HG03460 (cell line): ENCODE measurements around the gene PPP2R5A.
A peak's percentile ranks its signal among the peaks of the same experiment; 100 is the strongest.

Source experiments
- ATAC-seq: cut with Tn5 transposase; IDR thresholded peaks from one replicate; pipeline ENCODE4 v1.9.1; 2021; ENCODE audit not compliant: unreplicated experiment

PPP2R5A gene

GRCh38 chr1:212284744-212285684, at the start of gene PPP2R5A:
PPP2R5A (plus strand) TSS chr1:212285410; CDS start chr1:212286111, 701 bp downstream.
- ATAC-seq: peak; percentile 91

GRCh38 chr1:212235857-212236256, 49.4 kb upstream of the PPP2R5A start:
- ATAC-seq: no peak

DNA sequence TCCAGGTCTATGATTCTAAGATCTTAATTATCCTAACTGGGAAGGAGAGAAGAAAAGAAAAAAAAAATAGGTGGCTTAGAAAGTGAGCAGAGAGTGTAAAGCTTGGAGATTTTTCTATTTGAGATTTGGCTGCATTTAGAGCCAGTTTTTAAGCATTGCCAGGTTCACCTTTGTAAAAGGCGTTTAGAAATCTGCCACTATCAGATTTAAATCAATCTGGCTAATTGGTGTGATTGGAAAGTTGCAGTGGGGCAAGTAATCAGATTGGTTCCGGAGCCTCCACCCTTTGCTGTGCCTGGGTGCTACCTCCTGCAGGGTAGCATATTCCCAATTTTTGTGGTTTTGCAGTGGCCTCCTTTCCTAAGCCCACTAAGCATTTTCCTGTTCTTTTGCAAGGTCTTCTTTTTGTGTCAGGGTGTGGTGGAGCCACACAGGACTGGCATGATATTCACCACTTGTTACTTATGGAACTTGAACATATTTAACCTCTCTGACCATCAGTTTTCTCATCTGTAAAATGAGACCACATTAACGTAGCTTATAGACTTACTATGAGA, 48.5 kb upstream of the PPP2R5A start:
- no peak for ATAC-seq

GRCh38 chr1:212237651-212238050, 47.6 kb upstream of the PPP2R5A start:
- peak; percentile 93 for ATAC-seq

GRCh38 chr1:212238552-212238951, 46.7 kb upstream of the PPP2R5A start:
- no peak for ATAC-seq

- ATAC-seq: no peak
These were observed 43.7 kb upstream of the PPP2R5A start for GRCh38 chr1:212241501-212241900.

DNA sequence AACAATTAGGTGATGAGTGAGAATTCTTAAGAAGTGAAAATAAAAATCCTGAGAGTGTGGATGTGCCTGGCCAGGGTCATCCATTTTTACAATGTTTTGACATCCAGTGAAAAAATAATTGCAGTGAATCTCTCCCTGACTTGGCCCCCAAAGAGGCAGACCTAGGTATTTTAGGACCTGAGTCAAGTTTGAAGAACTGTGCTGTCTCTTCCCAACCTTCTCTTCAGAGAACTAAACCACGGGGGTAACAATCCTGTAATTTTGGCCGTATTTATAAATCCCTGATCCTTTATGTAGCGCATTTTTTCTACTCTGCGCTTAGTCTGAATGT, 43.3 kb upstream of the PPP2R5A start:
- ATAC-seq: no peak

- ATAC-seq: no peak
These were observed 42.8 kb upstream of the PPP2R5A start for GRCh38 chr1:212242288-212242984.

DNA sequence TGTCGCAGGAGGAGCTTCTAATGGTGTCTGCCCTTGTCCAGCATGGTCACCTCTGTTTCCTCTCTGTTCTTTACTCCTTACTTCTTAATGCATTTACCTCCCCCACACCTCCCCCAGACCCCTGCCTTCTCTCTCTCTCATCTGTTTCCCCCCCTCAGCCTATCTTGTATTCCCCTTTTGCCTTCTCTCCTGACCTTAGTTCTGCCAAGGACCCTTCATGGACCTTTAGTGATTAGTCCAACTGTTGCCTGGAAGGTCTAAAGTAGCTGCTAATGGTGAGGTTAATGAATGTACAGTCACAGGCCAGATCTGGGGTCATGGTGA, 42.3 kb upstream of the PPP2R5A start:
- no peak for ATAC-seq

GRCh38 chr1:212244441-212244840, 40.8 kb upstream of the PPP2R5A start:
- no peak for ATAC-seq

DNA sequence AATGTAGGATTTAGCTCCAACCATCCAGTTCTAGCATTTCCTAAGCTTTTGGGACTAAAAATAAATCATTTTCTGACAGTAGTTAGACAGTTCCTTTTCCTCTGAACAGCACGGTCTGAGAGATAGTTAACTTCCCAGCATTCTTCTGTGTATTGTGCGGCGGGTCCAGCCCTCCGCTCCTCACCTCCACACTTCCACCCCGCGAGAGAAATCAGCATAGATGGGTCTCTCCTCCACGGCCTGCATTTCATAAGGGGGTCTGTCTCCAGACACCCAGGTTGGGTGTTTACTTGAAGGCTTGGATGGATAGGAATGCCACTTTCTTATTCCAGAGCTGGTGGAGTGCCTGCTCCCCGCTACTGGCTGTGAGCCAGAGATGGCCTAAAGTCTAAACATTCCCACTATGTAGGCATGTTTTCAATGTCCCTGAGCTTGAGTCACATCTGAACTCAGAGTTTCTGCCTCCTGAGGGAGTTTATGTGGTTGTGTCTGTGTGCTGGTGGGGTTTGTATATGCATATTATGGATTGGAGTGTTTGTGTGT, 38.0 kb upstream of the PPP2R5A start:
- ATAC-seq: no peak

DNA sequence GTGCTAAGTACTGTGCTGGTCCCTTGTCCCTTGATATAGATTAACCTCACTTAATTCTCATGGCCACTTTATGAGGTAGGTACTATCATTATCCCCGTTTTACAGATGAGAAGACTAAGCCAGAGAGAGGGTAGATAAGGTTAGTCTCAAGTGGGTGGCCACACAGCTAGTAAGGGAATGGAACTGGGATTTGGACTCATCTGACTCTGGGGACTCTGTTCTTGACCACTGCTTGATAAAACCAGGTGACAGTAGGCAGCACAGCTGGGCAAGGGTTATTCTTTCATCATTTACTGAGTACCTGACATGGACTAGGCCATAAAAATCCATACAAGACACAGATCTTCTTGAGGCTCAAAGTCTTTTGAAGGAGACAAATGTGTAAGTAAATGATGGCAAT, 37.2 kb upstream of the PPP2R5A start:
- ATAC-seq: no peak

GRCh38 chr1:212254853-212255363, 30.3 kb upstream of the PPP2R5A start:
- no peak for ATAC-seq

GRCh38 chr1:212255705-212256307, 29.4 kb upstream of the PPP2R5A start:
- ATAC-seq: no peak

DNA sequence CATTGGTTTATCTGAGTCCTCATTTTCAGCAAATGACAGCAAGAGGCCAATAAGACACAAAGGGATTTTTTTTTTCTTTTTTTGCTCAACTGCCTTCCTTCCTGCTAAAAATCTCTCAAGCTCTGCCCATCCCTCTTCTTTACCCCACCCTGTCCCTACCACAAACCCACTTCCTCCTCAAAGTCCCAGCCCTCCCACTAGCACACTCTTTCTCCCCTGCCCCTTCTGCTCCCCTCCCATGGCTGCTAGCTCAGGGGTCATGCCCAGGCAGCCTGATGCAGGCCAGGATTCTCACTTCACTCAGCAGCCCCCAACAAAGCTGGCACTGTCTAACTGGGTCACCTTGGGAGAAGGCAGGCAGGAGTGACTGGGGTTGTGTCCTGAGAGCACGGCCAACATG, 28.8 kb upstream of the PPP2R5A start:
- ATAC-seq: no peak

GRCh38 chr1:212257157-212257556, 28.1 kb upstream of the PPP2R5A start:
- ATAC-seq: no peak

DNA sequence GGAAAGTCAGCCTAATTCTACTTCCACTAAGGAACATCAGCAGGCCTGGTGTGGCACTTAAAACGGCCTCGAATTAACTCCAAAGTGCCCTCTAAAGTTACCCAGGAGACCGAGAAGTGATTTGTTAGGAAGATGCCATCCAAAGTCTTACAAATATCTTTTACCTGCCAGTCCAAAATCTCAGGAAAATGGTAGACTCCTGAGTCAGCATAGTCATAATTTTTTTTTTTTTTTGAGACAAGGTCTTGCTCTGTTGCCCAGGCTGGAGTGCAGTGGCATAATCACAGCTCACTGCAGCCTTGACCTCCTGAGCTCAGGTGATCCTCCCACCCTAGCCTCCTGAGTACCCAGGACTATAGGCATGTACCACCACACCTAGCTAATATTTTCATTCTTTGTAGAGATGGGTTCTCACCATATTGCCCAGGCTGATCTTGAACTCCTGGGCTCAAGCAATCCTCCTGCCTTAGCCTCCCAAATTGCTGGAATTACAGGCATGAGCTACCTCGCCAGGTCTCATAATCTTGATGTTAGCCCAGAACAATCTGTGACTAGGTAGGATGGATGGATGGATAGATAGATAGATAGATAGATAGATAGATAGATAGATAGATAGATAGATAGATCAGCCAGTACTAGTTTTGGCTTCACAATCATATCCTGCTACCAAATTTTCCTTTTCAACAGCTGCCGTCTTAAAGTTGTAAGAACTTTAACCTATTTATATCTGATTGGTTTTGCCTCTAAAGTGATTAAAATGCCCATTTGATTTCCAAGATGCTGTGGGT, 25.3 kb upstream of the PPP2R5A start:
- no peak for ATAC-seq

GRCh38 chr1:212260557-212261355, 24.5 kb upstream of the PPP2R5A start:
- ATAC-seq: no peak

DNA sequence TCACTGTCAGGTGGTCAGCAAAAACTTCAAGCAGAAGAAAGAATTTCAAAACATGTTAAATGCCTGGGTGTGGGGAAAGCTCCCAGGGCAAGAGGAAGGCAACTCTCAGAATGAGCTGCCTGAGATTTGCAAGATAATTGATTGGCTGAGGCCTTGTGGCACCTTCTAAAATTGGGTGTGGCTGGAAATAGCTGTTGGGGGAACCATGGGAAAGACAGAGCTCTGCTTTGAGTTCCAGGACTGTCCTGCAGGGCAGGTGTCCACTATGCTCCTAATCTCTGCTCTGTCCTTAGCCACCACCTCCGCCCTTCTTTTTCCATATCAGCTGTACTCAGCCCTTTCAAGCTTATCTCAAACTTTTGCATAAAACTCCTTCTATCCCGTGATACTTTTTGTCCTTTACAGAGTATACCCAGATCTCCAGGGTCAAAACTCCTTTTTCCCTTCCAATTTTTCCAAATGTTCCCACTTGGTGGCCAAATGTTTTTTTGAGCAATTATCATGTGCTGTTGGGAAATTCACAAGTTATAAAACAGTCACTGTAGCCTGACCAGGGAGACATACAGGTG, 23.8 kb upstream of the PPP2R5A start:
- ATAC-seq: no peak
